Colonic mucosa (tissue), 4 donors: ENCODE measurements around the gene ZNF318. TPM values are rescaled to one million over a fixed set of nuclear protein-coding genes. Genes with fewer than 3 reads are reported as not detected.
"Not testable (repeated sequence)": the region's sequence is repeated elsewhere in the genome, so short reads cannot be mapped to it uniquely, and the experiment has no call there.

Experiments
- DNase-seq: peaks from one replicate; pipeline ENCODE4 v3.0.0-alpha.2; 2020
- H3K27ac ChIP-seq: fragments of 200-600 bp; one replicate; pipeline ENCODE4 v1.8.0; 2021
- H3K27me3 ChIP-seq: fragments of 200-600 bp; one replicate; pipeline ENCODE4 v1.8.0; 2021
- H3K36me3 ChIP-seq: fragments of 200-600 bp; one replicate; pipeline ENCODE4 v1.8.0; 2021
- H3K4me1 ChIP-seq: fragments of 200-600 bp; one replicate; pipeline ENCODE4 v1.8.0; 2021; ENCODE audit warnings: mild to moderate bottlenecking
- H3K4me3 ChIP-seq: fragments of 200-600 bp; one replicate; pipeline ENCODE4 v1.8.0; 2021
- H3K9ac ChIP-seq, 2 donors: one replicate each; pipeline ENCODE4 v1.7.0; 2013; ENCODE audit warnings: control low read depth in 2 of 2, low read depth in 2 of 2, low read length in 2 of 2
- H3K9me3 ChIP-seq: fragments of 200-600 bp; one replicate; pipeline ENCODE4 v1.8.0; 2021
- intact Hi-C: fragments of 100-400 bp; cut with DNase I; formaldehyde crosslinking; loops from one replicate; pipeline ENCODE4 v1.14.1; 2022
- total RNA-seq, 2 donors: library from RNA; stranded (reverse); fragmentation: NEBNext Ultra II Directional in 1 of 2; extraction: Animal tissue kit (Norgen Biotek cat#: 25700) in 1 of 2; gene quantifications; one replicate each; pipeline ENCODE4 v1.2.1, GENCODE V29; 2021
- TF ChIP-seq, protein P1 (sequence below): fragments of 200-600 bp; IDR thresholded peaks from one replicate; pipeline ENCODE4 v1.8.0; 2022; ENCODE audit warnings: antibody characterized with exemption, mild to moderate bottlenecking
- donor health status: healthy.
- donor health status: DM: no; HTN: no; CAD: no.
- donor health status: DM: no; HTN: no; CAD: no.

The ZNF318 gene, protein sequence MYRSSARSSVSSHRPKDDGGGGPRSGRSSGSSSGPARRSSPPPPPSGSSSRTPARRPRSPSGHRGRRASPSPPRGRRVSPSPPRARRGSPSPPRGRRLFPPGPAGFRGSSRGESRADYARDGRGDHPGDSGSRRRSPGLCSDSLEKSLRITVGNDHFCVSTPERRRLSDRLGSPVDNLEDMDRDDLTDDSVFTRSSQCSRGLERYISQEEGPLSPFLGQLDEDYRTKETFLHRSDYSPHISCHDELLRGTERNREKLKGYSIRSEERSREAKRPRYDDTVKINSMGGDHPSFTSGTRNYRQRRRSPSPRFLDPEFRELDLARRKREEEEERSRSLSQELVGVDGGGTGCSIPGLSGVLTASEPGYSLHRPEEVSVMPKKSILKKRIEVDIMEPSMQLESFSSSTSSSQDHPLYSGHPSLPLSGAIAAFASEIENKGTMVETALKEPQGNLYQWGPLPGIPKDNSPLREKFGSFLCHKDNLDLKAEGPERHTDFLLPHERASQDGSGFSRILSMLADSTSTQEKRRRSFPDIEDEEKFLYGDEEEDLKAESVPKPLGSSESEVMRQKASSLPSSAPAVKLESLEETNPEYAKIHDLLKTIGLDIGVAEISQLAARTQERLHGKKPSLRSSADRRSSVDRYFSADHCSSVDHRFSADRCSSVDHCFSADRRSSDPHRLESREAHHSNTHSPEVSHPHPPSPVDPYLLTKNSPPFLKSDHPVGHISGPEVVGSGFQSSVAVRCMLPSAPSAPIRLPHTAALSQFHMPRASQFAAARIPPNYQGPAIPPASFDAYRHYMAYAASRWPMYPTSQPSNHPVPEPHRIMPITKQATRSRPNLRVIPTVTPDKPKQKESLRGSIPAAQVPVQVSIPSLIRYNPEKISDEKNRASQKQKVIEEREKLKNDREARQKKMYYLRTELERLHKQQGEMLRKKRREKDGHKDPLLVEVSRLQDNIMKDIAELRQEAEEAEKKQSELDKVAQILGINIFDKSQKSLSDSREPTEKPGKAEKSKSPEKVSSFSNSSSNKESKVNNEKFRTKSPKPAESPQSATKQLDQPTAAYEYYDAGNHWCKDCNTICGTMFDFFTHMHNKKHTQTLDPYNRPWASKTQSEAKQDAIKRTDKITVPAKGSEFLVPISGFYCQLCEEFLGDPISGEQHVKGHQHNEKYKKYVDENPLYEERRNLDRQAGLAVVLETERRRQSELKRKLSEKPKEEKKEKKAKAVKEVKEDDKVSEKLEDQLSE (N-terminal part only)
- 10 to 100 TPM; 12.3 TPM for total RNA-seq

DNA sequence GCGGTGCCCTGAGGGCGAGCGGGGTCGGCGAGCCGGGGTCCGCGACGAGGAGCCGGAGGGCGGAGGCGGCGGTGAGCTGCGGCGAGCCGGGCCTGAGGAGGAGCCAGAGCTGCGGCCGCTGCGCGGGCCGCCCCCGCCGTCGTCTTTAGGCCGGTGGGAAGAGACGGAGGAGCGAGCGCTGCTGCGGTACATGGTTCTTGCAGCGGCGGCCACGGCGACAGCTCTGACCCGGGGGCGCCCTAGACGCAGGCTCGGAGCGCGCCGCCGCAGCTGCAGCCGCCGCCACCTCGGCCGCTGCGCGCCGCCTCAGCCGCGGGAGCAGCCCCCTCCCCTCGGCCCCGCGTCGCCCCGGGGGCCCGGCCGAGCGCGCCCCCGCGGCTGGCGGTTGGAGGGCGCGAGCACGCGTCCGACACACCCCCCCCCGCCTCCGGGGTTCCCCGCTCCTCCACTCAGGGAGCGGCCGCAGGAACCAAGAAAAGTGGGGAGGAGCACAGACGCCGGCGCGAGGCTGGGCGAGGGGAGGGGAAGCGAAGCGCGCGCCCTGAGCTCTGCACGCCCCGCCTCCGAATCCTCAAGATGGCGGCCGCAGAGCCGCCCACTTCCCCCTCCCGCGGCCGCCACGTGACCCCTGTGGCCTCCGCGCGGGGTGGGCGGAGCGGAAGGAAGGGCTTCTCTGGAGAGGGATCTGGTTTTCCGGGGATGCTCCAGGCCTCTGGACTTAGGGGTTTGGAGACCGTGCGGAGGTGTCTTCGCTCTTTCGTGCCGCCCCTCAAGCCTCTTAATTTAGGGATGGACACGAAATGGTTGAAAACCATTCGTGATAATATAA, at the start of gene ZNF318:
ZNF318 (minus strand) TSS at position 474 of the 829 bp plus-strand sequence; CDS start at position 192, 282 bp downstream.
- Histone ChIP-seq H3K4me3 (peak within 1 kb of the TSS; percentile 72), H3K27ac (peak within 1 kb of the TSS; percentile 77), H3K4me1 (peaks cover 6% of the 10 kb centered on the region), H3K9me3 (no peaks in the 10 kb centered on the region), H3K27me3 (no peaks in the 10 kb centered on the region), H3K9ac (peak within 1 kb of the TSS; percentile 82 to 88), H3K36me3 (peaks cover under 1% of the 10 kb centered on the region)
- TF ChIP-seq, protein P1, sequence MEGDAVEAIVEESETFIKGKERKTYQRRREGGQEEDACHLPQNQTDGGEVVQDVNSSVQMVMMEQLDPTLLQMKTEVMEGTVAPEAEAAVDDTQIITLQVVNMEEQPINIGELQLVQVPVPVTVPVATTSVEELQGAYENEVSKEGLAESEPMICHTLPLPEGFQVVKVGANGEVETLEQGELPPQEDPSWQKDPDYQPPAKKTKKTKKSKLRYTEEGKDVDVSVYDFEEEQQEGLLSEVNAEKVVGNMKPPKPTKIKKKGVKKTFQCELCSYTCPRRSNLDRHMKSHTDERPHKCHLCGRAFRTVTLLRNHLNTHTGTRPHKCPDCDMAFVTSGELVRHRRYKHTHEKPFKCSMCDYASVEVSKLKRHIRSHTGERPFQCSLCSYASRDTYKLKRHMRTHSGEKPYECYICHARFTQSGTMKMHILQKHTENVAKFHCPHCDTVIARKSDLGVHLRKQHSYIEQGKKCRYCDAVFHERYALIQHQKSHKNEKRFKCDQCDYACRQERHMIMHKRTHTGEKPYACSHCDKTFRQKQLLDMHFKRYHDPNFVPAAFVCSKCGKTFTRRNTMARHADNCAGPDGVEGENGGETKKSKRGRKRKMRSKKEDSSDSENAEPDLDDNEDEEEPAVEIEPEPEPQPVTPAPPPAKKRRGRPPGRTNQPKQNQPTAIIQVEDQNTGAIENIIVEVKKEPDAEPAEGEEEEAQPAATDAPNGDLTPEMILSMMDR: no peak
- intact Hi-C loops: no loop called here
- DNase-seq: peak; percentile 95

DNA sequence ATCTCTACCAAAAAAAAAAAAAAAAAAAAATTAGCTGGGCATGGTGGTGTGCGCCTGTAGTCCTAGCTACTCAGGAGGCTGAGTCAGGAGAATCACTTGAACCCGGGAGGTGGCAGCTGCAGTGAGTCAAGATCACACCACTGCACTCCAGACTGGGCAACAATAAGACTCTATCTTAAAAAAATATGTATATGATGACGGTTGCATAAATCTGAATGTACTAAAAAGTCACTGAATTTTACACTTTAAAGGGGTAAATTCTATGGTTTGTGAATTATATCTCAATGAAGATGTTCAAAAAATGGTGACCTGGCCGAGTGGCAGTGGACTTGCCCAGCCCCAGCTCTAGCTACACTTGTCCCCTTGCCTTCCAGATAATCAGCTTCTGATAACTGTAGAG, 47.5 kb upstream of the ZNF318 start:
- no peaks in the 10 kb centered on the region for H3K36me3 ChIP-seq
- H3K27me3 ChIP-seq: no peaks in the 10 kb centered on the region
- H3K4me1 ChIP-seq: no peaks in the 10 kb centered on the region
- H3K4me3 ChIP-seq: no peak overlapping the region
- DNase-seq: no peak
- H3K27ac ChIP-seq: no peak overlapping the region
- H3K9ac ChIP-seq: no peak overlapping the region
- no peaks in the 10 kb centered on the region for H3K9me3 ChIP-seq
- intact Hi-C loops: no loop called here
- TF ChIP-seq, protein P1: no peak

DNA sequence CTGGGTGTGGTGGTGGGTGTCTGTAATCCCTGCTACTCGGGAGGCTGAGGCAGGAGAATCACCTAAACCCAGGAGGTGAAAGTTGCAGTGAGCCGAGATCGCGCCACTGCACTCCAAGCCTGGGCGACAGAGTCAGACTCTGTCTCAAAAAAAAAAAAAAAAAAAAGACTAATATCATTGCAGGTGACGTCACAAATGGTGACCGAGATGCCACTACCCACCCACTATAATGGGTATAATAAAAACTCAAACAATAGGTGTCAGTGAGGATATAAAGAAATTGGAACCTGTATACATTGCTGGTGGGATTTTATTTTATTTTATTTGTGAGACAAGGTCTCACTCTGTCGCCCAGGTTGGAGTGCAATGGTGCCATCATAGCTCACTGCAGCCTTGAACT, 45.8 kb upstream of the ZNF318 start:
- DNase-seq, H3K9me3 ChIP-seq, H3K4me3 ChIP-seq, H3K27me3 ChIP-seq, H3K9ac ChIP-seq, H3K27ac ChIP-seq, H3K36me3 ChIP-seq, H3K4me1 ChIP-seq, intact Hi-C loops: not testable (repeated sequence)

DNA sequence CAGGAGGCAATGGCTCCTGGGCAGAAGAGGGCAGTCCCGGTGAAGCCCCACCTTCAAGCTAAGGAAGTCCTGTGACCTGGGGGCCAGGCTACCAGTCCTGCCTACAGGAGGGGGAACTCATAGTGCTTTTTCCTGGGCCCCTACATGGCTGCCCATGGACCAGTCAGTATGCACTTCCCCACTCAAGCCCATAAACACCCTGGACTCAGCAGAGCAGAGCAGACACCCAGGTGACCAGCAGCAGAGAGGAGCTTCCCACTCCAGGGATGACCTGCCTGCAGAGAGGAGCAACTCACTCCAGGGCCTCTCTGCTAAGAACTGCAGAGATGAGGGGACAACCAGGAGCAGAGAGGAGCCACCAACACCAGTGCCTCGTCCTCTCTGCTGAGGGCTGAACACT, 43.6 kb upstream of the ZNF318 start:
- TF ChIP-seq, protein P1: no peak
- Histone ChIP-seq H3K9ac (no peak overlapping the region), H3K27me3 (no peaks in the 10 kb centered on the region), H3K4me3 (no peak overlapping the region), H3K27ac (no peak overlapping the region), H3K36me3 (no peaks in the 10 kb centered on the region), H3K4me1 (no peaks in the 10 kb centered on the region), H3K9me3 (no peaks in the 10 kb centered on the region)
- DNase-seq: no peak
- intact Hi-C loops: no loop called here

DNA sequence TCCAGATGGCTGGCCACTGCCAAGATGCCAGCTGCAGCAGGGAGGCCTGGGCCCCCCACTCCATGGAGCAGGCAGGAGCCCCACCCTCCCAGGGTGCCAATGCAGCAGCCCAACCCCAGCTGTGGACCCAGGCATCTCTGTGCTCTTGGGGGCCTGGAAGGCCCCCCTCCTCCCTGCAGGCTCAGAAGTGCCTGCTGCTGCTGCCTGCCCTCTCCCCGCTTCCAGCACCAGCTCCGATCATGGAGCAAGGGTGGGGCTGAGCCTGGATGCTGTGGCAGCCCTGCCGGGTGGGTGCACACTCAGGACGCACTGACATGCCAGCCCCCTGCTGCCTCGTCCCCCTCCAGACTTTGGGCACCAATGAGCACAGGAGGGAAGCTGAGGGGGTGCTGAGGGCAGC, 43.1 kb upstream of the ZNF318 start:
- H3K9me3 ChIP-seq: no peaks in the 10 kb centered on the region
- no peaks in the 10 kb centered on the region for H3K27me3 ChIP-seq
- H3K9ac ChIP-seq: no peak overlapping the region
- H3K4me1 ChIP-seq: no peaks in the 10 kb centered on the region
- H3K36me3 ChIP-seq: no peaks in the 10 kb centered on the region
- TF ChIP-seq, protein P1: no peak
- no peak overlapping the region for H3K4me3 ChIP-seq
- no peak overlapping the region for H3K27ac ChIP-seq
- intact Hi-C loops: no loop called here
- no peak for DNase-seq

DNA sequence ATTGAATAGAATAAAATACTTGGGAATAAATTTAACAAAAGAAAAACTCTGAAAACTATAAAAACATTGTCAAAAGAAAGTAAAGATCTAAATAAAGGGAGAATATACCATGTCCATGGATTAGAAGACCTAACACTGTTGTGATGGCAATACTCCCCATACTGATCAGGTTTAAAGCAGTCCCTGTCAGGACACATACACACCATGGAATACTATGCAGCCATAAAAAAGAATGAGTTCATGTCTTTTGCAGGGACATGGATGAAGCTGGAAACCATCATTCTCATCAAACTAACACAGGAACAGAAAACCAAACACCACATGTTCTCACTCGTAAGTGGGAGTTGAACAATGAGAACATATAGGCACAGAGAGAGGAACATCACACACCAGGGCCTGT, 41.3 kb upstream of the ZNF318 start:
- DNase-seq, H3K27ac ChIP-seq, H3K4me1 ChIP-seq, H3K9me3 ChIP-seq, H3K36me3 ChIP-seq, intact Hi-C loops, H3K9ac ChIP-seq, H3K27me3 ChIP-seq, H3K4me3 ChIP-seq: not testable (repeated sequence)
